IMR-90 (cell line): Measurements from ENCODE around the gene PDGFA. TPM values are rescaled to one million over a fixed set of nuclear protein-coding genes. Genes with fewer than 3 reads are reported as not detected.

Experiments used
- ATAC-seq: fragments of 200-7000 bp; cut with Tn5 transposase; 2 replicates; pipeline ENCODE4 v1.9.1; 2020; ENCODE audit warnings: low read depth, mild to moderate bottlenecking, moderate library complexity
- BruUV-seq: library from RNA; stranded (reverse); fragments of 400-500 nt; replicated peaks from 2 replicates; lab custom pipeline; 2021; lab: Mats Ljungman, UMichigan
- CTCF ChIA-PET: fragments of 300-600 bp; formaldehyde crosslinking; extraction: SDS; loops from one replicate; lab custom pipeline; 2021; ENCODE audit warnings: antibody characterized with exemption; lab: Yijun Ruan, JAX
- POLR2A ChIA-PET: fragments of 300-600 bp; sonication (Branson Sonifier 250); formaldehyde crosslinking; loops from one replicate; lab custom pipeline; 2022; ENCODE audit warnings: antibody characterized with exemption; ENCODE audit not compliant: unreplicated experiment; lab: Charles Lee
- DNase-seq: peaks from one replicate; pipeline ENCODE4 v3.0.0; 2013
- H2AFZ ChIP-seq: replicated peaks from 2 replicates; pipeline ENCODE3; 2013; ENCODE audit warnings: low read length, mild to moderate bottlenecking; ENCODE audit not compliant: poor library complexity
- H2AK5ac ChIP-seq: 2 replicates; pipeline ENCODE4 v1.6.1; 2013; ENCODE audit warnings: low read depth, low read length, inconsistent platforms
- H2AK9ac ChIP-seq: replicated peaks from 2 replicates; pipeline ENCODE3; 2013; ENCODE audit warnings: mild to moderate bottlenecking, low read depth, low read length, moderate library complexity; ENCODE audit not compliant: poor library complexity
- H2BK120ac ChIP-seq: 2 replicates; pipeline ENCODE4 v1.6.1; 2013; ENCODE audit warnings: low read depth, low read length, inconsistent platforms
- H2BK15ac ChIP-seq: 3 replicates; pipeline ENCODE4 v1.6.1; 2013; ENCODE audit warnings: low read depth, low read length, inconsistent platforms
- H2BK20ac ChIP-seq: 2 replicates; pipeline ENCODE4 v1.6.1; 2013; ENCODE audit warnings: low read depth, mild to moderate bottlenecking, inconsistent platforms, low read length, moderate library complexity
- H2BK5ac ChIP-seq: 2 replicates; pipeline ENCODE4 v1.6.1; 2013; ENCODE audit warnings: mild to moderate bottlenecking, low read depth, low read length, inconsistent platforms; ENCODE audit not compliant: poor library complexity, severe bottlenecking
- H3K14ac ChIP-seq: replicated peaks from 2 replicates; pipeline ENCODE4 v1.6.1; 2013; ENCODE audit warnings: low read depth, low read length, inconsistent platforms
- H3K18ac ChIP-seq: 2 replicates; pipeline ENCODE4 v1.6.1; 2013; ENCODE audit warnings: low read depth, low read length, control low read depth
- H3K23ac ChIP-seq: 2 replicates; pipeline ENCODE4 v1.6.1; 2013; ENCODE audit warnings: low read depth, low read length, inconsistent platforms
- H3K27ac ChIP-seq: 2 replicates; pipeline ENCODE4 v1.5.1; 2013; ENCODE audit warnings: mild to moderate bottlenecking, control low read depth, low read length; ENCODE audit not compliant: insufficient read depth
- H3K27me3 ChIP-seq: 2 replicates; pipeline ENCODE4 v1.6.1; 2013; ENCODE audit warnings: low read length; ENCODE audit not compliant: control insufficient read depth, insufficient read depth
- H3K36me3 ChIP-seq: 2 replicates; pipeline ENCODE4 v1.6.1; 2013; ENCODE audit warnings: low read length, mixed read lengths; ENCODE audit not compliant: control insufficient read depth, insufficient read depth
- H3K4ac ChIP-seq: 2 replicates; pipeline ENCODE4 v1.6.1; 2013; ENCODE audit warnings: low read depth, low read length, inconsistent platforms
- H3K4me1 ChIP-seq: 2 replicates; pipeline ENCODE4 v1.6.1; 2013; ENCODE audit warnings: low read length, mixed read lengths; ENCODE audit not compliant: control insufficient read depth, insufficient read depth
- H3K4me2 ChIP-seq: 2 replicates; pipeline ENCODE4 v1.6.1; 2013; ENCODE audit warnings: low read depth, mild to moderate bottlenecking, control low read depth, low read length, moderate library complexity
- H3K4me3 ChIP-seq: 2 replicates; pipeline ENCODE4 v1.5.1; 2013; ENCODE audit warnings: low read depth, mild to moderate bottlenecking, control low read depth, low read length, moderate library complexity; ENCODE audit not compliant: insufficient read depth
- H3K56ac ChIP-seq: 2 replicates; pipeline ENCODE4 v1.6.1; 2013; ENCODE audit warnings: low read length, inconsistent platforms; ENCODE audit not compliant: insufficient read depth; ENCODE audit errors: extremely low read depth
- H3K79me1 ChIP-seq, 2 experiments: 2 replicates each; pipeline ENCODE4 v1.6.1; 2013; ENCODE audit warnings: low read length in 2 of 2, inconsistent platforms in 1 of 2, low read depth in 1 of 2
- H3K9ac ChIP-seq: 2 replicates; pipeline ENCODE4 v1.6.1; 2013; ENCODE audit warnings: low read depth, low read length, control low read depth
- H3K9me1 ChIP-seq: 2 replicates; pipeline ENCODE4 v1.6.1; 2013; ENCODE audit warnings: low read length, inconsistent platforms; ENCODE audit not compliant: insufficient read depth
- H3K9me3 ChIP-seq: 2 replicates; pipeline ENCODE4 v1.6.1; 2013; ENCODE audit warnings: low read length; ENCODE audit not compliant: control insufficient read depth, insufficient read depth
- H4K20me1 ChIP-seq: 2 replicates; pipeline ENCODE4 v1.6.1; 2013; ENCODE audit warnings: low read length, inconsistent platforms; ENCODE audit not compliant: insufficient read depth
- H4K5ac ChIP-seq: 2 replicates; pipeline ENCODE4 v1.6.1; 2013; ENCODE audit warnings: mild to moderate bottlenecking, low read depth, low read length, control low read depth
- H4K8ac ChIP-seq, 2 experiments: 2 replicates each; pipeline ENCODE4 v1.6.1; 2013; ENCODE audit warnings: low read depth in 2 of 2, low read length in 2 of 2, control low read depth in 1 of 2, inconsistent platforms in 1 of 2
- H4K91ac ChIP-seq: 2 replicates; pipeline ENCODE4 v1.6.1; 2013; ENCODE audit warnings: low read depth, low read length, inconsistent platforms; ENCODE audit not compliant: insufficient read depth
- BHLHE40 ChIP-seq: fragments of 150-350 bp; IDR thresholded peaks from 2 replicates; pipeline ENCODE4 v1.6.1; 2016; ENCODE audit warnings: mild to moderate bottlenecking, low read depth, low read length
- CEBPB ChIP-seq: IDR thresholded peaks from 2 replicates; pipeline ENCODE4 v1.6.1; 2012; ENCODE audit warnings: low read depth, low read length, improper control_type of control experiment
- FOS ChIP-seq: fragments of 150-350 bp; IDR thresholded peaks from 2 replicates; pipeline ENCODE4 v1.6.1; 2016; ENCODE audit warnings: low read depth, low read length
- MAFK ChIP-seq: IDR thresholded peaks from 2 replicates; pipeline ENCODE4 v1.6.1; 2012; ENCODE audit warnings: low read depth, low read length, improper control_type of control experiment
- MAZ ChIP-seq: IDR thresholded peaks from 2 replicates; pipeline ENCODE4 v1.6.1; 2012; ENCODE audit warnings: low read depth, mild to moderate bottlenecking, low read length, improper control_type of control experiment, moderate library complexity, borderline replicate concordance
- MXI1 ChIP-seq: IDR thresholded peaks from 2 replicates; pipeline ENCODE4 v1.6.1; 2012; ENCODE audit warnings: low read depth, mild to moderate bottlenecking, low read length, moderate library complexity, borderline replicate concordance
- NFE2L2 ChIP-seq: fragments of 150-350 bp; IDR thresholded peaks from 2 replicates; pipeline ENCODE4 v1.6.1; 2016; ENCODE audit warnings: low read depth, mild to moderate bottlenecking, low read length
- POLR2A ChIP-seq: IDR thresholded peaks from 2 replicates; pipeline ENCODE4 v1.6.1; 2012; ENCODE audit warnings: mild to moderate bottlenecking, low read depth, low read length
- RAD21 ChIP-seq: IDR thresholded peaks from 2 replicates; pipeline ENCODE4 v1.6.1; 2012; ENCODE audit warnings: low read length, improper control_type of control experiment
- RFX5 ChIP-seq: IDR thresholded peaks from 2 replicates; pipeline ENCODE4 v1.8.0; 2012; ENCODE audit warnings: low read depth, mild to moderate bottlenecking, low read length, moderate library complexity
- SMC3 ChIP-seq: fragments of 150-350 bp; IDR thresholded peaks from 2 replicates; pipeline ENCODE4 v1.6.1; 2016; ENCODE audit warnings: low read depth, mild to moderate bottlenecking, antibody characterized with exemption, low read length, moderate library complexity
- WGBS, 2 experiments: methylation state at CpG; one replicate each; pipeline versions ENCODE4 v1.1.5 to v1.1.7; 2013; ENCODE audit warnings: missing lambda C conversion rate in 2 of 2; ENCODE audit not compliant: insufficient read length in 1 of 2; ENCODE audit errors: extremely low coverage in 2 of 2; 5-methylcytosine and 5-hydroxymethylcytosine counted together
- dilution Hi-C: fragments of 300-500 bp; cut with HindIII; formaldehyde crosslinking; loops from one replicate; pipeline ENCODE4 v1.14.3; 2018; ENCODE audit warnings: low sequenced_read_pairs; ENCODE audit not compliant: unreplicated experiment
- in situ Hi-C: fragments of 300-500 bp; cut with MboI; formaldehyde crosslinking; loops from 3 replicates; pipeline ENCODE4 v1.14.3; 2019; ENCODE audit warnings: low sequenced_read_pairs, inconsistent platforms, mixed read lengths
- intact Hi-C: fragments of 100-400 bp; cut with micrococcal nuclease; formaldehyde crosslinking; loops from 2 replicates; pipeline ENCODE4 v1.10.0; 2022
- polyA plus RNA-seq, 3 experiments: library from polyadenylated mRNA; depleted of rRNA; stranded (reverse); fragments of >200 nt; gene quantifications; 2 replicates each; pipeline ENCODE4 v1.2.3, GENCODE V29; 2012; ENCODE audit warnings: low replicate concordance in 1 of 3
- total RNA-seq: library from RNA; depleted of rRNA; stranded (reverse); fragments of >200 nt; gene quantifications from 2 replicates; pipeline ENCODE4 v1.2.3, GENCODE V29; 2012
- TF ChIP-seq, protein P1 (sequence below): conservative IDR thresholded peaks from 2 replicates; pipeline ENCODE4 v1.5.1; 2012; ENCODE audit warnings: mild to moderate bottlenecking, low read depth, low read length, improper control_type of control experiment
- TF ChIP-seq, protein P2 (sequence below): fragments of 150-350 bp; IDR thresholded peaks from 2 replicates; pipeline ENCODE4 v1.6.1; 2016; ENCODE audit warnings: low read depth, mild to moderate bottlenecking, low read length, moderate library complexity, borderline replicate concordance
- TF ChIP-seq, protein P3 (sequence below): fragments of 150-350 bp; IDR thresholded peaks from 2 replicates; pipeline ENCODE4 v1.6.1; 2017; ENCODE audit warnings: mild to moderate bottlenecking, antibody characterized with exemption, low read length, low read depth

Gene PDGFA
- total and polyA plus RNA-seq, 2 of the 4 experiments (the other 2 are of a cell fraction): 3.3 to 3.8 TPM

DNA sequence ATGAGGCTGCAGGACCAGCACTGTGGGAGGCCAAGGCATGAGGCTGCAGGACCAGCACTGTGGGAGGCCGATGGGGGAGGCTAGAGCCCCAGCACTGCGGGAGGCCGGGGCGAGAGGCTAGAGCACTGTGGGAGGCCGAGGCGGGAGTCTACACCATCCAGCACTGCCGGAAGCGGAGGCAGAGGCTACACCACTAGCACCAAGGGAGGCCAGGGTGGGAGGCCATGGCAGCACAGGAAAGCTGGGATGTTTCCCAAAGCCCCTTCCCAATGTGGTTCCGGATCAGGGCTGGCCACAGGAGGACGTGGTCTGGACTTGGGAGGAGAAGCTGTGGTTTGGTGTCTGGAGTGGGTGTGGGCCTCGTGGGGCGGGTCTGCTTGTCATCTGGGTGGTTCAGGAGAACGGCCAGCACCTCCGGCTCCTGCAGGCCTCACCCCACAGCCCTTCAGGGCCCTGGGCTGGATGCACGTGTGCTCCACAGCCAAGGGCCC, 43.6 kb downstream of the PDGFA start:
- Histone ChIP-seq H3K14ac (no peak overlapping the region), H2AFZ (no peak overlapping the region), H2AK5ac (no peak overlapping the region), H3K27ac (no peak overlapping the region), H3K4me2 (no peak overlapping the region), H3K4me3 (no peak overlapping the region), H3K4ac (no peak overlapping the region), H3K79me1 (no peaks in the 10 kb centered on the region), H2BK15ac (no peak overlapping the region), H2AK9ac (no peak overlapping the region), H4K91ac (no peak overlapping the region), H4K20me1 (no peaks in the 10 kb centered on the region), H3K56ac (no peak overlapping the region), H4K8ac (no peak overlapping the region), H2BK20ac (no peak overlapping the region), H3K4me1 (peaks cover 16% of the 10 kb centered on the region), H2BK120ac (no peak overlapping the region), H3K27me3 (peaks cover 19% of the 10 kb centered on the region), H2BK5ac (no peak overlapping the region), H3K18ac (no peak overlapping the region), H3K9me3 (peaks cover 5% of the 10 kb centered on the region), H3K9me1 (0 out of 2 replicates have a peak, but pooled peaks cover 5% of the 10 kb centered on the region), H3K36me3 (no peaks in the 10 kb centered on the region), H3K9ac (no peak overlapping the region), H4K5ac (no peak overlapping the region), H3K23ac (no peak overlapping the region)
- BruUV-seq: no TSS peak
- 100% methylated on average over 1 of the region's 15 CpGs; no CpG with 5 or more reads in 1 of the 2 experiments for WGBS, 2 experiments
- ChIA-PET POLR2A (no interaction called here), CTCF (no interaction called here)
- TF ChIP-seq BHLHE40 (no peak), SMC3 (no peak), RFX5 (no peak), FOS (no peak), MAZ (no peak), POLR2A (no peak), MXI1 (no peak), NFE2L2 (no peak), CEBPB (no peak), MAFK (no peak), RAD21 (no peak)
- TF ChIP-seq, protein P1, sequence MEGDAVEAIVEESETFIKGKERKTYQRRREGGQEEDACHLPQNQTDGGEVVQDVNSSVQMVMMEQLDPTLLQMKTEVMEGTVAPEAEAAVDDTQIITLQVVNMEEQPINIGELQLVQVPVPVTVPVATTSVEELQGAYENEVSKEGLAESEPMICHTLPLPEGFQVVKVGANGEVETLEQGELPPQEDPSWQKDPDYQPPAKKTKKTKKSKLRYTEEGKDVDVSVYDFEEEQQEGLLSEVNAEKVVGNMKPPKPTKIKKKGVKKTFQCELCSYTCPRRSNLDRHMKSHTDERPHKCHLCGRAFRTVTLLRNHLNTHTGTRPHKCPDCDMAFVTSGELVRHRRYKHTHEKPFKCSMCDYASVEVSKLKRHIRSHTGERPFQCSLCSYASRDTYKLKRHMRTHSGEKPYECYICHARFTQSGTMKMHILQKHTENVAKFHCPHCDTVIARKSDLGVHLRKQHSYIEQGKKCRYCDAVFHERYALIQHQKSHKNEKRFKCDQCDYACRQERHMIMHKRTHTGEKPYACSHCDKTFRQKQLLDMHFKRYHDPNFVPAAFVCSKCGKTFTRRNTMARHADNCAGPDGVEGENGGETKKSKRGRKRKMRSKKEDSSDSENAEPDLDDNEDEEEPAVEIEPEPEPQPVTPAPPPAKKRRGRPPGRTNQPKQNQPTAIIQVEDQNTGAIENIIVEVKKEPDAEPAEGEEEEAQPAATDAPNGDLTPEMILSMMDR: no peak
- TF ChIP-seq, protein P2, sequence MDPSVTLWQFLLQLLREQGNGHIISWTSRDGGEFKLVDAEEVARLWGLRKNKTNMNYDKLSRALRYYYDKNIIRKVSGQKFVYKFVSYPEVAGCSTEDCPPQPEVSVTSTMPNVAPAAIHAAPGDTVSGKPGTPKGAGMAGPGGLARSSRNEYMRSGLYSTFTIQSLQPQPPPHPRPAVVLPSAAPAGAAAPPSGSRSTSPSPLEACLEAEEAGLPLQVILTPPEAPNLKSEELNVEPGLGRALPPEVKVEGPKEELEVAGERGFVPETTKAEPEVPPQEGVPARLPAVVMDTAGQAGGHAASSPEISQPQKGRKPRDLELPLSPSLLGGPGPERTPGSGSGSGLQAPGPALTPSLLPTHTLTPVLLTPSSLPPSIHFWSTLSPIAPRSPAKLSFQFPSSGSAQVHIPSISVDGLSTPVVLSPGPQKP: no peak
- TF ChIP-seq, protein P3, sequence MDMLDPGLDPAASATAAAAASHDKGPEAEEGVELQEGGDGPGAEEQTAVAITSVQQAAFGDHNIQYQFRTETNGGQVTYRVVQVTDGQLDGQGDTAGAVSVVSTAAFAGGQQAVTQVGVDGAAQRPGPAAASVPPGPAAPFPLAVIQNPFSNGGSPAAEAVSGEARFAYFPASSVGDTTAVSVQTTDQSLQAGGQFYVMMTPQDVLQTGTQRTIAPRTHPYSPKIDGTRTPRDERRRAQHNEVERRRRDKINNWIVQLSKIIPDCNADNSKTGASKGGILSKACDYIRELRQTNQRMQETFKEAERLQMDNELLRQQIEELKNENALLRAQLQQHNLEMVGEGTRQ: no peak
- intact Hi-C loops (no loop called here), in situ Hi-C loops (no loop called here), dilution Hi-C loops (no loop called here)
- ATAC-seq (no peak), DNase-seq (no peak)
